Measurements from ENCODE around the gene YTHDC1. TPM values are rescaled to one million over a fixed set of nuclear protein-coding genes. Genes with fewer than 3 reads are reported as not detected.

YTHDC1 gene
- total RNA-seq, 8 experiments from 2014 or later = 62.3 to 92.7 (median 77.1) TPM

DNA sequence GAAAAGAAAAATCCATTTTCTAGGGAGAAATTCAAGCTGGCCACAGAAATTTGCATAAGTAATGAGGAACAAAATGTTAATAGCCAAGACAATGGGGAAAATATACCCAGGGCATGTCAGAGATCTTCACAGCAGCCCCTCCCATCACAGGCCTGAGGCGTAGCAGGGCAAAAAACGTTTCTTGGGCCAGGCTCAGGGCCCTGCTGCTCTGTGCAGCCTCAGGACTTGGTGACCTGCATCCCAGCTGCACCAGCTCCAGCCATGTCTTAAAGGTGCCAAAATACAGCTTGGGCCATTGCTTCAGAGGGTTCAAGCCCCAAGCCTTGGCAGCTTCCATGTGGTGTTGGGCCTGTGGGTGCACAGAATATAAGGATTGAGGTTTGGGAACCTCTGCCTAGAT is 72.3 kb downstream of the YTHDC1 start:
- Histone ChIP-seq H3K4me1 (replicated peaks in 1 of 2) (peaks cover 4 to 5% of the 10 kb centered on the region in 2 donors), H3K27ac (no peak overlapping the region), H3K4me3 (no peak overlapping the region)
- in situ Hi-C loops (cut with MboI; ENCODE audit: low pct_unique_long_range_greater_than_20kb in 2 of 9, low sequenced_read_pairs in 9 of 9, unreplicated experiment in 9 of 9) = loop anchor here in 1 of 9 experiments (10.0 kb wide), 1 partner anchor 97 kb away; no protein-coding TSS in a partner anchor
- ATAC-seq (replicated peaks in 6 of 8) = peak in 3 of 8 experiments; percentile 83 to 89 (median 86)
- 0 to 70% (median 56%) methylated on average over 1 to 2 of the region's 2 CpGs; no CpG with 5 or more reads in 3 of the 10 experiments for WGBS, 10 experiments

GRCh38 chr4:68272860-68273259 is 77.0 kb downstream of the YTHDC1 start:
- peaks cover 4 to 5% of the 10 kb centered on the region in 2 donors for H3K4me1 ChIP-seq (replicated peaks in 1 of 2)
- 0 to 71% (median 44%) methylated on average over 1 to 2 of the region's 2 CpGs; no CpG with 5 or more reads in 3 of the 10 experiments for WGBS, 10 experiments
- H3K27ac ChIP-seq = no peak overlapping the region
- ATAC-seq (replicated peaks in 6 of 8) = peak in 1 of 8 experiments; percentile 28
- in situ Hi-C loops (cut with MboI; ENCODE audit: low pct_unique_long_range_greater_than_20kb in 2 of 9, low sequenced_read_pairs in 9 of 9, unreplicated experiment in 9 of 9) = loop anchor here in 2 of 9 experiments (10.0 to 25.0 kb wide), 2 partner anchors 102 to 114 kb away; no protein-coding TSS in a partner anchor
- no peak overlapping the region for H3K4me3 ChIP-seq

GRCh38 chr4:68272380-68272779 is 77.5 kb downstream of the YTHDC1 start:
- ATAC-seq (replicated peaks in 6 of 8) = peak in 4 of 8 experiments; percentile 26 to 47 (median 35)
- 10 to 75% (median 52%) methylated on average over 1 to 2 of the region's 2 CpGs; no CpG with 5 or more reads in 3 of the 10 experiments for WGBS, 10 experiments
- Histone ChIP-seq H3K4me1 (replicated peaks in 1 of 2) (peaks cover 4 to 5% of the 10 kb centered on the region in 2 donors), H3K27ac (no peak overlapping the region), H3K4me3 (peak overlapping the region in 2 of 5 donors; percentile 11 to 19)
- in situ Hi-C loops (cut with MboI; ENCODE audit: low pct_unique_long_range_greater_than_20kb in 2 of 9, low sequenced_read_pairs in 9 of 9, unreplicated experiment in 9 of 9) = loop anchor here in 2 of 9 experiments (10.0 to 25.0 kb wide), 2 partner anchors 102 to 115 kb away; no protein-coding TSS in a partner anchor

DNA sequence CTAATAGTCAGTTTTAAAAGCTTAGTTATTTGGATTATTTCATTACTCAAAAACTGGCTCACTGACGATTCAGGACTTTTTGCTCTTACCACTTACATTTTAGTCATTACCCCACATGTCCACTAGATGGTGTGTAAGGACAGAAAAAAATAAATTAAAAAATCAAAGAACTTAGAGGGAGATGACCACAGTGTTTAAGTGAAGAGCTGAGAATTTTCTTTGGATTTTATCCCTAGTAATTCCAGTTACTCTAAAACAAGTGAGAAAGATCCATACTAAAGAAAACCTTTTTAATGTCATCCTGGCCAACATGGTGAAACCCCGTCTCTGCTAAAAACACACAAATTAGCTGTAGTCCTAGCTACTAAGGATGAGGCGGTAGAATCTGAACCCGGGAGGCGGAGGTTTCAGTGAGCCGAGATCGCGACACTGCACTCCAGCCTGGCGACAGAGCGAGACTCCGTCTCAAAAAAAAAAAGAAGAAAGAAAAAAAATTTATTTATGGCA is 78.0 kb downstream of the YTHDC1 start:
- WGBS, 10 experiments = 0 to 51% (median 16%) methylated on average over 1 to 11 of the region's 11 CpGs
- ATAC-seq (replicated peaks in 6 of 8) = peak in 6 of 8 experiments; percentile 44 to 88 (median 62)
- Histone ChIP-seq H3K4me1 (replicated peaks in 1 of 2) (peaks cover 4 to 5% of the 10 kb centered on the region in 2 donors), H3K4me3 (peak overlapping the region in 2 of 5 donors; percentile 11 to 19), H3K27ac (no peak overlapping the region)
- in situ Hi-C loops (cut with MboI; ENCODE audit: low pct_unique_long_range_greater_than_20kb in 2 of 9, low sequenced_read_pairs in 9 of 9, unreplicated experiment in 9 of 9) = loop anchor here in 2 of 9 experiments (10.0 to 25.0 kb wide), 2 partner anchors 103 to 115 kb away; no protein-coding TSS in a partner anchor

DNA sequence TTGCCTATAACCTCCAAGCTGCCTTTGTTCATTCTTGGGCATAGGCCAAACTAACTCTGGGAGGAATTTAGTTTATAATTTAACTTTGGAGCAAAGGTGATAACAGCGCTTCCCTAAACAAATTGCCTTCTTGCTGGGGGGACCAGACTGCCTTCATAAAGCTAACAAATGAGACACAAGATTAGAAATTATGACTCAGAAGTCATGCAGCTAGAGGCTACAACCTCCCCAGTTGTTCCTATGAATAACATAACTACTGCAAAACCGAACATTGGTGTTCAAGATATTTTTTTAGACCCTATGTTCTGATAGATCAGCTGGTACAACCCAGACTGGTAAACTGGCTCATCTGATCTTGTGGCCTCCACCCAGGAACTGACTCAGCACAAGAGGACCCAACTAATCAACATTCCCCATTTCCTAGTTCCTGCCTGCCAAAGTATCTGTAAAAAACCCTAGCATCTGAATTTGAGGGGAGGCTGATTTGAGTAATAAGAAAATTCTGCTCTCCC is 82.4 kb downstream of the YTHDC1 start:
- 20 to 100% (median 70%) methylated on average over 1 to 2 of the region's 2 CpGs; no CpG with 5 or more reads in 2 of the 10 experiments for WGBS, 10 experiments
- in situ Hi-C loops (cut with MboI; ENCODE audit: low pct_unique_long_range_greater_than_20kb in 2 of 9, low sequenced_read_pairs in 9 of 9, unreplicated experiment in 9 of 9) = loop anchor here in 1 of 9 experiments (25.0 kb wide), 1 partner anchor 120 kb away; no protein-coding TSS in a partner anchor
- H3K4me1 ChIP-seq (replicated peaks in 1 of 2) = no peaks in the 10 kb centered on the region
- H3K27ac ChIP-seq = no peak overlapping the region
- ATAC-seq (replicated peaks in 6 of 8) = peak in 2 of 8 experiments; percentile 11 to 48
- no peak overlapping the region for H3K4me3 ChIP-seq

GRCh38 chr4:68264875-68265565 is 84.9 kb downstream of the YTHDC1 start:
- in situ Hi-C loops (cut with MboI; ENCODE audit: low pct_unique_long_range_greater_than_20kb in 2 of 9, low sequenced_read_pairs in 9 of 9, unreplicated experiment in 9 of 9) = loop anchor here in 1 of 9 experiments (25.0 kb wide), 1 partner anchor 122 kb away; no protein-coding TSS in a partner anchor
- 0 to 100% (median 75%) methylated on average over 1 to 3 of the region's 3 CpGs; no CpG with 5 or more reads in 1 of the 10 experiments for WGBS, 10 experiments
- Histone ChIP-seq H3K4me3 (no peak overlapping the region), H3K27ac (no peak overlapping the region), H3K4me1 (replicated peaks in 1 of 2) (no peaks in the 10 kb centered on the region)
- ATAC-seq (replicated peaks in 6 of 8) = no peak

Other genes starting within 250 kb of the YTHDC1 start
- gene TMPRSS11F, start 220.2 kb downstream of the YTHDC1 start, total RNA-seq = under 1 TPM in 3 of 8 experiments, not detected in 5; 0.09 to 0.36 (median 0.11) TPM
- gene TMPRSS11B, start 104.4 kb downstream of the YTHDC1 start, total RNA-seq = under 1 TPM in 2 of 8 experiments, not detected in 6; 0.08 to 0.19 TPM
- gene TMPRSS11E, start 97.4 kb upstream of the YTHDC1 start, total RNA-seq = not detected
- gene UGT2B17, start 226.2 kb upstream of the YTHDC1 start, total RNA-seq = under 1 TPM in 1 of 8 experiments, not detected in 7; 0.41 TPM